Femur (tissue), 1 donor: ENCODE measurements around the gene ST8SIA5.

Experiments used
- DNase-seq: peaks from one replicate; pipeline ENCODE4 v3.0.0-alpha.2; 2017

Gene ST8SIA5

DNA sequence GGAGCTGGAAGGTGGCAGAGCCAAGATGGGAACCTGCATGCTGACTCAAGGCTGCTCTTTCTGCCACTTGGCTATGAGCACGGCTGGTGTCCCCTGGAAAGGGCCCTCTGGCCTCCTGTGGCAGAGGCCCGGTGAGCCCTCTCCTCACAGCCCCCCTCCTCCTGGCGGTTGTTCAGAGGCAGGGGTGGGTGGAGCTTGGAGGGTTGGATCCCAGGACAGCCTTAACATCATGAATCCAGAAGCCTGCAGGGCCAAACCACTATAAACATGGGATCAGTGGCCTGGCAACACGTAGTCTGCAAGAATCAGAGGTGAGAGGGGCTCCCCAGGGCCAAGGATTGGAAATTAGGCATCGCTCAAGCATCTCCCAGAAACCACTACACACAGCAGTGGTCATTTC is 51.3 kb downstream of the ST8SIA5 start:
- no peak for DNase-seq

DNA sequence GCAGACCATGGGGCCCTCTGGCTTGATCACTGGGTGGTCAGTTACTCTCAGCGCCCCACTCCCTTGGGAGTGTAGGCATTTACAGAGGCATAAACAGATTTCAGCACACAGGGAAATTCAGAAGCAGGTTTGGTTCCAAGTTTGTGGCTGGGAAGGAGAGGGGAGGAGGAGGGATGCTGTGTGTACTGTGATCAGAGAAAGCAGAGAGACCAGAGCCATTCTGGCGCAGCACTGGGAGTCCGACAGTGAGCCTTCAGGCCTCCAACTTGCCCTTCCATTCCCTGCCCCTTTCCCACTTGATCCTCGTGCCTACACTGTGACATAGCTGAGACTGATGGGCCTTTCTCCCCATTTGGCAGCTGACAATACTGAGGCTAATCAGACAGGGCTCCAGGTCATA is 52.0 kb downstream of the ST8SIA5 start:
- no peak for DNase-seq

DNA sequence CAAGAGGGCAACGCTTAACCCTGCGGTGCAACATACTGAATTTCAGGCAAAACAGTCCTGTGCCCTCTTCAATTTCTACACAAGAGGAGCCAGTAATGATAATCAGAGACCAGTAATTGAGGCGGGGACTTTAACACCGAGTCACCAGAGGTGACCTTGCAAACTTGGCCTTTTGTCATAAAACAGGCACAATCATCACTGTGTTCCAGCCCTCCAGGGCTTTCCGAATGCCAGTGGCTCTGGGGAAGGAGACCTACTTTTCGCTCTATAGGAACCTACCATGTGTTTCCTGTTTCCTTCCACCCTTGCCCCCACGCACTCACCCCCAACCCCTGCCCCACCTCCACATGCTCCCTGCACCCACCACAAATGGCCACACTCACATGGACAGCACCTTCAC is 52.7 kb downstream of the ST8SIA5 start:
- no peak for DNase-seq

DNA sequence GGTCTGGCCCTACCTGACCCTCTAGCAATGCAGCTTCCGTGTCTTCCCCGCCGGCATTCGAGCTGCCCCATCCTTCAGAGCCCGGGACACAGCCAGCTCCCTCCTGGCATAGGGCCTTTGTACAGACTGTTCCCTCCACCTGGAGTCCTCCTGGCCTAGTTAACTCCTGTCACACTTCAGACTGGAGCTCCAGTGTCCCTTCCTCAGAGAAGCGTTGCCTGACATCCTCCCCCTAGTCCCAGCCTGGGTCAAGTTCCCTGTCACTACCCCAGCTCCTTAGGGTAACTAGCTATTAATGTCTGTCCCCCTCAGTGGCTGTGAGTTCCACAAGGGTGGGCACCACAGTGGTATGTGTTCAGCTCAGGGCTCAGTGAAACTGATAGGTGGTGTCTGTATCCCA is 54.4 kb downstream of the ST8SIA5 start:
- no peak for DNase-seq

DNA sequence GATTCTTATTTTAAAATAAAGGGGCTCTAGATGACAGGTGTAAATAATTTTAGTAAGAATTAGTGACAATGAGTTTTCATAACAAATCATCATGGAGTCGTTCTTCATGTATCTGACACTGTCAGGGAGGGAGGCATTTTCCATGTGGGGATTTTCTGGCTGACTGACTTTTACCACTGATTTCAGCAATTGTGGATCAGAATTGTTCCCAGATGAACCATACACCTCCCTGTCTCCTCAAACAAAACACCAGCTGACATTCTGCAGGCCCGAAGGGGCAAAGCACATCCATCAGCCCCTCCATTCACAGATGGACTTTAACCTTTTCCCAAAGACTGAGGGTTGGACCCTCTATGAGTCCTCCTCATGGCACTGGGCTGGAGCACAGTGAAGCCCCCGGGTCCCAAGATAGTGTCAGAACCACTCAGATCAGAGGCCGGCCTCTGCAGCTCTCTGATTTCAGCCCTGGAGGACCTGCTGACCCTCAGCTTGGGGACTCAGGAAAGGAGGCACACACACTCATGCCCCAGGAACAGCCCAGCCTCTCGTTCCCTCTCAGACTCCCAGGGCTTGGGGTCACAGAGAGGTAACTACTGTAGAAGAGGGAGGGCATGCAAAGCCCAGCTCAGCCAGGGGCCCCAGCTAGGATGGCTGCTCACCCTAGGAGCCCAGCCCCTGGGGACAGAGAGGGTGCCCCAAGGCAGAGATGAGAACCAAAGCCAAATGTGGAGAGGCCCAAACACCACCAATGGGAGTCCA is 56.6 kb downstream of the ST8SIA5 start:
- DNase-seq, result no peak

GRCh38 chr18:46696702-46697101 is 60.2 kb downstream of the ST8SIA5 start:
- no peak for DNase-seq

DNA sequence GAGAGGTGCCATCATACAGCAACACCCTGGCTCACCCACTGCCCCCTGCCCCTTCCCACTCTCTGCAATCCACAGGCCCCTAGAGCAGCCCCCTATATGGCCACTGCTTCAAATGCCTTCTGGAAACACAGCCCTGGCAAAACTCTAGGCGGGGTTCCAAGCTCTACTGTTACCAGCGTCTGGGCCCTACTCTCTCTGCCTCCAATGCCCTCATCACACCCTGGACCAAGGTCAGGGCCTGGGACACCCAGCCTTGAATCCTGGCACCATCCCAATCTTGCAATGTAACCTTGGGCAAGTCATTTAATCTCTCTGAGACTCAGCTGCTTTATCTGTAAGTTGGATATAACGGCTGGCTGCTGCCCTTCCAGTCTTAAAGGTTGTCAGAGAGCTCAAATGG is 60.6 kb downstream of the ST8SIA5 start:
- no peak for DNase-seq

DNA sequence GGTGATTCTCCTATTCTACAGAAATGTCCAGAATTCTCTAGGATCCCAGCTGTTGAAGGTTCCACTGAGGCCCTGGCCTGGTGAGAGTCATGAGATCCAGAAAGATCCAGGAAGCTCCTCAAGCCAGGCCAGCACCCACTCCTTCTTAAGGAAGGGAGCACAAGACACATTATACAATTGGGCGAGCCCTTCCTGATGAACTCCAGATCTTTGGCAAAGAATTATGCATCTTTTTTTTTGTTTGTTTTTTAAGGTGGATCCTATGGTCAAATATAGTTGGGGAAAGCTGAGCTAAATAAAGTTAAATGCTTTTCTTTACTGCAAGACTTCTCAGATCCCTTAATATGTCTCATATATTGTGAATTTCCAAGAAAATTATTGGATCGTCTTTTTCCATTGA is 62.9 kb downstream of the ST8SIA5 start:
- no peak for DNase-seq

DNA sequence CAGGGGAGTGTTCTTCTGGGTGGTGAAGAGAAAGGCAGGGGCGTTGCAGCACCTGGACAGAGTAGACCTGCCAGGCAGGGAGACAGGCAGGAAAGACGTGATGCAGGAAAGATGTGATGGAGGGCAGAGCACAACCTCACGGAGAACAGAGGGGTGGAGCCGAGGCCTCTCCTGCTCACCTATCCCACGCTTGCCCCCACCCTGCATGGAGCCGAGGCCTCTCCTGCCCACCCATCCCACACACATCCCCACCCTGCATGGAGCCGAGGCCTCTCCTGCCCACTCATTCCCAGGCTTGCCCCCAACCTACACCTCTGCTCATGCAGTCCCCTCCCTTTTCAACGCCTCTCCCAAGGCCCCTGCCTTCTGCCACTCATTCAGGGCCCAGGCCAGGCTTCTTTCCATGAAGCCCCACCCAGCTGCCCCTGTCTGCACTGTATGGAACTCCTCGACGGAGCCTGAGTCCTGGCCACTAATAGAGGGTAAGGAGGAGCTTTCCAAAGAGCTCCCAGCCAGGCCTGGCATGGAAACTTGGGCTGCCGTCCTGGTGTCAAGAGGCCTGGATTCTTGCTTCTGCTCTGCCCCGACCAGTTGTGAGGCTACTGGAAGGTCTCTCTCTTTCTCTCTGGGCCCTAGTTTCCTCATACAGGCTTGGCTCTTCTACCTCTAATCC is 67.9 kb downstream of the ST8SIA5 start:
- no peak for DNase-seq

- DNase-seq, result no peak
These were observed 70.7 kb downstream of the ST8SIA5 start for GRCh38 chr18:46686186-46686585.

GRCh38 chr18:46683252-46683651 is 73.6 kb downstream of the ST8SIA5 start:
- no peak for DNase-seq

DNA sequence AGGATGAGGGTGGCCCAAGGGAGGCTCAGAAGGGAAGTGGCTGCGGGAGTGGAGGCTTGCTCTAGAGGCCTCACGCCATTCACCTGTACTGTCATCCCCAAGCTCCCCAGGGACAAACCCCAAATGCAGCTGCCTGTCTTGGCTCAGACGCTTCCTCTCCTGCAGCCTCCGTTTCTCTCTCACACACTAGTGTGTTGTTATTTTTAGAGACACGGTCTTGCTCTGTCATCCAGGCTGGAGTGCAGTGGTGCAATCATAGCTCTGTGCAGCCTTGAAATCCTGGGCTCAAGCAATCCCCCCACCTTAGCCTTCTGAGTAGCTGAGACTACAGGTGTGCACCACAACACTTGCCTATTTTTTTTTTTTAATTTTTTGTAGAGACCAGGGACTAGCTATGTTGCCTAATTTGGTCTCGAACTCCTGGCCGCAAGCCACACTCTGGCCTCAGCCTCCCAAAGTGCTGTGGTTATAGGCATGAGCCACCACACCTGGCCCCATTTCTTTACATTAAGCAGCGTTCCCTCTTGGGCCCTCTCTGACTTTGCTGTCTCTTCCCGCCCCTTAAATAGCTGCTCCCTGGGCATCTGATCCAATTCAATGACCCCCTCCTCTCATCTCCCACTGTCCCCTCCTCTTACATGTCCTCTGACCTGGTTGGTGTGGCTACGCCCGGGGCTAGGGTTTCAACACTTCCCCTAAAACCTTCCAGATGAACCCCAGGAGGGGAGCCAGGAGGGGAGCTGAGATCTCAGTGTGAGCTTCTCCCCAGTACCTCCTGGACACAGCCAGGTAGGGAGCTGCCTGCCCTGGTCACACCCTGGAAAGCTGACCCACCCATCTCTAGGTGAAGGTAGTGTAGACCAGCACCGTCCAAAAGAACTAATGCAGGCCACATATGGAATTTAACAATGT is 75.8 kb downstream of the ST8SIA5 start:
- DNase-seq, result no peak

DNA sequence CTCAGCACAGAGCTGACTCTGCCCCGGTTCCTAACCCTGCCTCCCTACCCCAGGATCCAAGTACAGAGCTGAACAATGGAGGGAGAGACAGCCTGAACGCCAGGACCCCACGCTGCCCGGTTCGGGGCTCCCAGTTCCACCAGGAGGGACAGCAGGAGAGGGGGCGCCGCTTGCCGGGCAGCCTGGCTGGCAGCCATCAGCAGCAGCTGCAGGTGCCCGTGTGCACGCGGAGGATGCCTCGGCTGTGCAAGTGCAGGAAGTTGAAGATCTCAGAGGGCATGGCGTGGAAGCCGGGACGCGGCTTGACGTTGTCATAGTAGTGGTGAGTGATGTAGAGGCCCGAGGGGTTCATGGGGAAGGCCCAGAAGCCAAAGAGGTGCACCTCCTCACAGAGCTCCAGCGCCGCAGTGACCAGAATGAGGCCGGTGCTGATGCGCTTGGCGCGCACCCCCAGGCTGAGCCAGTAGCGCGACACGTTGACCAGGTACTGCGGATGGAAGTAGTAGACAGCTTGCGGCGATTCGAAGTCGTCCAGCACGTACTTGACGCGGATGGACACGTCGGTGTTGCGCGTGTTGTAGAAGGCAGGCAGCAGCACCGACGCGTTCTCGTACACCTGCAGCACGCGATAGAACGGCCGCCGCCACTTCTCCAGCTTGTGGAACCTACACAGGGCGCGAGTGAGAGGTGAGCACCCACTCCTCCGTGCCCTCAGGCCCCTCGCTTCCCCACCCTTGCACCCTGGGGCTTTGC is 76.8 kb downstream of the ST8SIA5 start:
- DNase-seq, result no peak

DNA sequence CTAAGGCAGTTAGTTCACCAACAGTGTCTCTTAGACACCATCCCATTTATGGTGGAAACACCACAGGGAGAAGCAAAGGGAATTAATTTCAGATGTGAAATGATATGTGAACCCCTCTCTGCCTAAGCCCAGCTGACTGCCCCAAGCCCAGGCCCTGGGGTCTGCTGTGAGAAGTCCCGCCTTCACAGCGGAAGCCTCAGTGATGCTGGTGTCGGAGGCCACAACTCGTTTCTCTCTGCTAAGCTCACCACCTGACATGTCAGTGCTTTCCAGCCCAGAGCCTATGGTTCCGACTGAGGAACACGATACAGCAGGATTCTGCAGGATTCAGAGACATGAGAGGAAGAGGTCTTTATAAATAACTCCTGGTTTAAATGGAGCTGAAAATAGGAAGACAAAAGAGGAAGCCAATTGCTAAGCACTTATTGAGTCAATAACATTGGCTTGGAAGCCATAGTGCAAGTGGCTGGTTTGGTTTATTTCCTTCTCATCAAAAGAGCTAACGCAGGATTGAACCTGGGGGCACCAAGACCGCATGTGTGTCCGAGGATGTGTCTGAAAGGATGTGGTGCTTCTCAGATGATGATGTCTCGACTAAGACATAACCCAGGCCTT is 78.0 kb downstream of the ST8SIA5 start:
- DNase-seq, result no peak

DNA sequence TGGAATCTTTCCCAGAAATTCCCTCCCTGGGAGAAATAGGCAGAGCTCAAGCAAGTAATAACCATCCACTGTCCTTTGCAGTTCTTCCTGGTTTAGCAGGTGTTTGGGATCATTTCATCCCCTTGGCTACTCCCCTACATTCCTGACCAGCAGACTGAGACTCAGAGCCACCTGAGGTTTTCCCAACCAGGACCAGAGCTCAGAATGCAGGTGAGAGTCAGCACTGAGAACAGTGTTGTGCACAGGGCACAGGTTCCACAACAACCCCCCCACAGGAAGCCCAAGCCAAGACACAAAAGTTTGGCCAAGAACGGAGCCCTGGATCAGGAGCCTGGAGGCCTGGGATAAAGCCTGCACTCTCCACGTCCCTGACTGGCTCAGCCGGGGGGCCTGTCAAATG is 78.8 kb downstream of the ST8SIA5 start:
- DNase-seq, result no peak

DNA sequence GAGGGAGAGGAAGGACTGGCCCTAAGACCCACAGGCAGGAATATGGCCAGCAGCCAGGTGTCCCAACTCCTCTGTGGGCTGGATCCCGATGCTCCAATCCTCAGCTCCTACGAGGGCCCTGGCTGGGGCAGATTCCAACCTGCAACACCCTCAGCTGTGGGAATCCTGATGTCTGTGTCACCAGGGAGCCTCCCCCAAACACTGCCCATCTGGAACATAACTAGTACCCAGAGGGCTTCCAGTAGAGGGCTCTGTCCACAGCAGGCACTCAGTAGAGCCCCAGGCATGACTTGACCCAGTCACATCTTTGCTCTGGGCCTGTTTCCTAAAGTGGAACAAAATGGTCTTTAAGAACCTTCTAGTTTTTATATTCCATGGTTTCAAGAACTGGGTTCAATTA is 79.2 kb downstream of the ST8SIA5 start:
- no peak for DNase-seq

DNA sequence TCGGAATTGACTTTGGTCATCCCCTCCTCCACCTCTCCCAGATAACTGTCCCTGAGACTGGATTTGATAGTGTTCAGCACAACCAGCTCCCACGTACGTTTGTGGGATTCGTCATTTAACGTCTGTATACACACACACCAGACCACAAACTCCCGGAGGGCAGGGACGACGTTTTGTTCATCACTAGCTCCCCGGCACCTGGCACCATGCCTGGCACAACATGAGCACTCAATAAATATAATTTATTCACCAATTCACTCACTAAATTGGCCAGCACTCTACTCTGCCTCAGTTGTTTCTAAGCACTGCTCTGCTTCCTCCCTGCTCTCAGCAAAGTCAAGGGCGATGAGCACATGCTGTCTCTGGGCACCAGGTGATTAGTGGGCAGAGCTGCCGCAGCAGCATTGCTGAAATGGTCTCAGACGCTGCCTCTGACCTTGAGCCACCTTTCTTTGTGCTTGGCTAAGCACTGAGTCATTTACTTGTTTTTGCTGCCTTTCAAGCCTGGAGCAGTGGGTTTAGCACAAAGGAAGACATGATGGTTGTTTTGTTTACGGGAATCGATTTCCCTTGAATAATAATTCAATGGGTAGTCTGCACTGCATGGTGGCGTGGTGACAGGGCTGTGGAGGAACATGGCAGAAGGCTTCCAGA is 80.5 kb downstream of the ST8SIA5 start:
- DNase-seq, result no peak

- DNase-seq, result no peak
These were observed 81.7 kb downstream of the ST8SIA5 start for GRCh38 chr18:46675112-46675511.

GRCh38 chr18:46672062-46672970 is 84.5 kb downstream of the ST8SIA5 start:
- DNase-seq, result no peak

DNA sequence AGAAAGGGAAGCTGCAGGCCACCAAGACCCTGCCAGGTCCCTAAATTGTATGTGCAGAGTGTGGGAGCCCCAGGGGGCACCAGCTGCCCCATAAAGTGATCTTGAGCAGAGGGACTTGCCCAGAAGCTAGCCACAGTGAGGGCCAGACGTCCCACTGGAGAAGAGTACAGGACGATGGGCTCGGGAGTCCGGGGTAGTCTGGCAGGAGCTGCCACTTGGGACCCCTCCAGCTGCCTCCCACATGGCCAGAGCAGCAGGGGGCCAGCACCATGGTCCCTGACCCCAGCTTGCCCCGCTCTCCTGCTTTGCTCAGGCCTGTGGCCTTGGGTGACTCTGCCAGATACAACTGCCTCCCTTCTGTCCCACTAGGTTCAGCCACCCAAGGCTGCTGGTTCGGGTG is 88.2 kb downstream of the ST8SIA5 start:
- DNase-seq, result no peak

- no peak for DNase-seq
These were observed 88.7 kb downstream of the ST8SIA5 start for GRCh38 chr18:46668135-46668534.
